Measurements from ENCODE around the gene IYD.

DNA sequence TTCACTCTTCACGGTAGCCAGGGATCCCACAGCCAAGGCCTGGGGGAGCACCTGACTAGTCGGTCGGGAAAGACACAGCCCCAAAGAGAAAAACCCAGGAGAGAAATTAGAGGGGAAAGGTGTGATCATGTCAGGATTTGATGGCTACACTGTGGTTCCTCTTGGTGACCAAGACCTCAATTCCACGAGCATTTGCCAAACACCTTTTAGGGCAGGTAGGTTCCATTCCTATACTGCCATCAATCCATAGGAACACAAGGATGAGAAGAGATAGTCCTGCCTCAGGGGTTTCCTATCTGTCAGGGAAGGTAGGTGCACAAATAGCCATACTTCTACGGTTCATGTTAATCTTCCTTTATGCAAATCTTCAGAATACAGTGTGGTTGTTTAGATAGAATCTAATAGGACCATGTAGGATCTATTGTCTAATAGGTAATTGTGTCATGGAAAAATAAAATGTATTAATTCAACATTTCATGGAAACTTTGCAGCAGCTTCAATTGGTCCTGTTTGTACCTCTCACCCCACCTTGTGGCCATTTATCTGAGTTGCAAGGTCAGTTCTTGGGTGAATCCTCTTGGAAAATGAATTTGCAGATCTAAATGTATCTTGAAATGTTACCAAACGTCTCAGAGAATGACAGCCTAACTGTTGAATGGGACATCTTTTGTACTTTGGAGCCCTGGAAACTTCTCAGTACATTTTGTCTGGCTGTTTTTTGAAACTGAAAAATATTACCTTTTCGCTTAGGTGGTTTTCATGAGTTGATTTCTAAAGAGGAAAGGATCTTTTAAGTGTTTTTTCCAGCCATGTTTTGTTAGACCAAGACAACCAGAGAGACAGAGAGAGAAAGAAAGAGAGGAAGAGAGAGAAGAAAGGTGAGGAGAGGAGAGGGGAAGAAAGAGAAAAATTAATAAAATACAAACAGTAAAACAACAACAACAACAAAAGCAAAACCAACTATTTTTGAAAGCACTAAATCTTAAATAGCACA lies 33.7 kb upstream of the IYD start:
- TF ChIP-seq RNF2 (IDR thresholded peaks at IDR 0.05) (no peak), ZNF766 (CRISPR knock-in tag; conservative IDR thresholded peaks at IDR 0.05) (no peak; the same call in none of the 2 replicates), POLR2AphosphoS5 (IDR thresholded peaks at IDR 0.05; ENCODE audit: control insufficient read depth, insufficient read depth, low read depth, low read length) (no peak), EZH2 (IDR thresholded peaks at IDR 0.05; ENCODE audit: borderline replicate concordance, low read depth, low read length) (no peak), REST (IDR thresholded peaks at IDR 0.05; ENCODE audit: borderline replicate concordance) (peak; percentile 95), REST (CRISPR knock-in tag; IDR thresholded peaks at IDR 0.05; ENCODE audit: low read depth) (no peak), SIN3A (IDR thresholded peaks at IDR 0.05; ENCODE audit: borderline replicate concordance in 2 of 2, control insufficient read depth in 1 of 2, low read depth in 2 of 2, low read length in 2 of 2) (no peak), ETV1 (tag; conservative IDR thresholded peaks at IDR 0.05; ENCODE audit: low read depth) (no peak), BCOR (IDR thresholded peaks at IDR 0.05) (no peak)
- TF ChIP-seq, protein P1, sequence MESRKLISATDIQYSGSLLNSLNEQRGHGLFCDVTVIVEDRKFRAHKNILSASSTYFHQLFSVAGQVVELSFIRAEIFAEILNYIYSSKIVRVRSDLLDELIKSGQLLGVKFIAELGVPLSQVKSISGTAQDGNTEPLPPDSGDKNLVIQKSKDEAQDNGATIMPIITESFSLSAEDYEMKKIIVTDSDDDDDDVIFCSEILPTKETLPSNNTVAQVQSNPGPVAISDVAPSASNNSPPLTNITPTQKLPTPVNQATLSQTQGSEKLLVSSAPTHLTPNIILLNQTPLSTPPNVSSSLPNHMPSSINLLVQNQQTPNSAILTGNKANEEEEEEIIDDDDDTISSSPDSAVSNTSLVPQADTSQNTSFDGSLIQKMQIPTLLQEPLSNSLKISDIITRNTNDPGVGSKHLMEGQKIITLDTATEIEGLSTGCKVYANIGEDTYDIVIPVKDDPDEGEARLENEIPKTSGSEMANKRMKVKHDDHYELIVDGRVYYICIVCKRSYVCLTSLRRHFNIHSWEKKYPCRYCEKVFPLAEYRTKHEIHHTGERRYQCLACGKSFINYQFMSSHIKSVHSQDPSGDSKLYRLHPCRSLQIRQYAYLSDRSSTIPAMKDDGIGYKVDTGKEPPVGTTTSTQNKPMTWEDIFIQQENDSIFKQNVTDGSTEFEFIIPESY (CRISPR knock-in tag; IDR thresholded peaks at IDR 0.05) = no peak
- TF ChIP-seq, protein P2, sequence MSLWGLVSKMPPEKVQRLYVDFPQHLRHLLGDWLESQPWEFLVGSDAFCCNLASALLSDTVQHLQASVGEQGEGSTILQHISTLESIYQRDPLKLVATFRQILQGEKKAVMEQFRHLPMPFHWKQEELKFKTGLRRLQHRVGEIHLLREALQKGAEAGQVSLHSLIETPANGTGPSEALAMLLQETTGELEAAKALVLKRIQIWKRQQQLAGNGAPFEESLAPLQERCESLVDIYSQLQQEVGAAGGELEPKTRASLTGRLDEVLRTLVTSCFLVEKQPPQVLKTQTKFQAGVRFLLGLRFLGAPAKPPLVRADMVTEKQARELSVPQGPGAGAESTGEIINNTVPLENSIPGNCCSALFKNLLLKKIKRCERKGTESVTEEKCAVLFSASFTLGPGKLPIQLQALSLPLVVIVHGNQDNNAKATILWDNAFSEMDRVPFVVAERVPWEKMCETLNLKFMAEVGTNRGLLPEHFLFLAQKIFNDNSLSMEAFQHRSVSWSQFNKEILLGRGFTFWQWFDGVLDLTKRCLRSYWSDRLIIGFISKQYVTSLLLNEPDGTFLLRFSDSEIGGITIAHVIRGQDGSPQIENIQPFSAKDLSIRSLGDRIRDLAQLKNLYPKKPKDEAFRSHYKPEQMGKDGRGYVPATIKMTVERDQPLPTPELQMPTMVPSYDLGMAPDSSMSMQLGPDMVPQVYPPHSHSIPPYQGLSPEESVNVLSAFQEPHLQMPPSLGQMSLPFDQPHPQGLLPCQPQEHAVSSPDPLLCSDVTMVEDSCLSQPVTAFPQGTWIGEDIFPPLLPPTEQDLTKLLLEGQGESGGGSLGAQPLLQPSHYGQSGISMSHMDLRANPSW (CRISPR knock-in tag; IDR thresholded peaks at IDR 0.05) = no peak

Data from K562 (cell line).